IMR-90 (cell line): ENCODE data around the gene PAX5. TPM values are rescaled to one million over a fixed set of nuclear protein-coding genes. Genes with fewer than 3 reads are reported as not detected.

Experiments
- ATAC-seq: fragments of 200-7000 bp; cut with Tn5 transposase; 2 replicates; pipeline ENCODE4 v1.9.1; 2020; ENCODE audit warnings: low read depth, mild to moderate bottlenecking, moderate library complexity
- BruUV-seq: library from RNA; stranded (reverse); fragments of 400-500 nt; replicated peaks from 2 replicates; lab custom pipeline; 2021; lab: Mats Ljungman, UMichigan
- CTCF ChIA-PET: fragments of 300-600 bp; formaldehyde crosslinking; extraction: SDS; loops from one replicate; lab custom pipeline; 2021; ENCODE audit warnings: antibody characterized with exemption; lab: Yijun Ruan, JAX
- POLR2A ChIA-PET: fragments of 300-600 bp; sonication (Branson Sonifier 250); formaldehyde crosslinking; loops from one replicate; lab custom pipeline; 2022; ENCODE audit warnings: antibody characterized with exemption; ENCODE audit not compliant: unreplicated experiment; lab: Charles Lee
- DNase-seq: peaks from one replicate; pipeline ENCODE4 v3.0.0; 2013
- H2AFZ ChIP-seq: replicated peaks from 2 replicates; pipeline ENCODE3; 2013; ENCODE audit warnings: low read length, mild to moderate bottlenecking; ENCODE audit not compliant: poor library complexity
- H2AK5ac ChIP-seq: 2 replicates; pipeline ENCODE4 v1.6.1; 2013; ENCODE audit warnings: low read depth, low read length, inconsistent platforms
- H2AK9ac ChIP-seq: replicated peaks from 2 replicates; pipeline ENCODE3; 2013; ENCODE audit warnings: mild to moderate bottlenecking, low read depth, low read length, moderate library complexity; ENCODE audit not compliant: poor library complexity
- H2BK120ac ChIP-seq: 2 replicates; pipeline ENCODE4 v1.6.1; 2013; ENCODE audit warnings: low read depth, low read length, inconsistent platforms
- H2BK15ac ChIP-seq: 3 replicates; pipeline ENCODE4 v1.6.1; 2013; ENCODE audit warnings: low read depth, low read length, inconsistent platforms
- H2BK20ac ChIP-seq: 2 replicates; pipeline ENCODE4 v1.6.1; 2013; ENCODE audit warnings: low read depth, mild to moderate bottlenecking, inconsistent platforms, low read length, moderate library complexity
- H2BK5ac ChIP-seq: 2 replicates; pipeline ENCODE4 v1.6.1; 2013; ENCODE audit warnings: mild to moderate bottlenecking, low read depth, low read length, inconsistent platforms; ENCODE audit not compliant: poor library complexity, severe bottlenecking
- H3K14ac ChIP-seq: replicated peaks from 2 replicates; pipeline ENCODE4 v1.6.1; 2013; ENCODE audit warnings: low read depth, low read length, inconsistent platforms
- H3K18ac ChIP-seq: 2 replicates; pipeline ENCODE4 v1.6.1; 2013; ENCODE audit warnings: low read depth, low read length, control low read depth
- H3K23ac ChIP-seq: 2 replicates; pipeline ENCODE4 v1.6.1; 2013; ENCODE audit warnings: low read depth, low read length, inconsistent platforms
- H3K27ac ChIP-seq: 2 replicates; pipeline ENCODE4 v1.5.1; 2013; ENCODE audit warnings: mild to moderate bottlenecking, control low read depth, low read length; ENCODE audit not compliant: insufficient read depth
- H3K27me3 ChIP-seq: 2 replicates; pipeline ENCODE4 v1.6.1; 2013; ENCODE audit warnings: low read length; ENCODE audit not compliant: control insufficient read depth, insufficient read depth
- H3K36me3 ChIP-seq: 2 replicates; pipeline ENCODE4 v1.6.1; 2013; ENCODE audit warnings: low read length, mixed read lengths; ENCODE audit not compliant: control insufficient read depth, insufficient read depth
- H3K4ac ChIP-seq: 2 replicates; pipeline ENCODE4 v1.6.1; 2013; ENCODE audit warnings: low read depth, low read length, inconsistent platforms
- H3K4me1 ChIP-seq: 2 replicates; pipeline ENCODE4 v1.6.1; 2013; ENCODE audit warnings: low read length, mixed read lengths; ENCODE audit not compliant: control insufficient read depth, insufficient read depth
- H3K4me2 ChIP-seq: 2 replicates; pipeline ENCODE4 v1.6.1; 2013; ENCODE audit warnings: low read depth, mild to moderate bottlenecking, control low read depth, low read length, moderate library complexity
- H3K4me3 ChIP-seq: 2 replicates; pipeline ENCODE4 v1.5.1; 2013; ENCODE audit warnings: low read depth, mild to moderate bottlenecking, control low read depth, low read length, moderate library complexity; ENCODE audit not compliant: insufficient read depth
- H3K56ac ChIP-seq: 2 replicates; pipeline ENCODE4 v1.6.1; 2013; ENCODE audit warnings: low read length, inconsistent platforms; ENCODE audit not compliant: insufficient read depth; ENCODE audit errors: extremely low read depth
- H3K79me1 ChIP-seq, 2 experiments: 2 replicates each; pipeline ENCODE4 v1.6.1; 2013; ENCODE audit warnings: low read length in 2 of 2, inconsistent platforms in 1 of 2, low read depth in 1 of 2
- H3K9ac ChIP-seq: 2 replicates; pipeline ENCODE4 v1.6.1; 2013; ENCODE audit warnings: low read depth, low read length, control low read depth
- H3K9me1 ChIP-seq: 2 replicates; pipeline ENCODE4 v1.6.1; 2013; ENCODE audit warnings: low read length, inconsistent platforms; ENCODE audit not compliant: insufficient read depth
- H3K9me3 ChIP-seq: 2 replicates; pipeline ENCODE4 v1.6.1; 2013; ENCODE audit warnings: low read length; ENCODE audit not compliant: control insufficient read depth, insufficient read depth
- H4K20me1 ChIP-seq: 2 replicates; pipeline ENCODE4 v1.6.1; 2013; ENCODE audit warnings: low read length, inconsistent platforms; ENCODE audit not compliant: insufficient read depth
- H4K5ac ChIP-seq: 2 replicates; pipeline ENCODE4 v1.6.1; 2013; ENCODE audit warnings: mild to moderate bottlenecking, low read depth, low read length, control low read depth
- H4K8ac ChIP-seq, 2 experiments: 2 replicates each; pipeline ENCODE4 v1.6.1; 2013; ENCODE audit warnings: low read depth in 2 of 2, low read length in 2 of 2, control low read depth in 1 of 2, inconsistent platforms in 1 of 2
- H4K91ac ChIP-seq: 2 replicates; pipeline ENCODE4 v1.6.1; 2013; ENCODE audit warnings: low read depth, low read length, inconsistent platforms; ENCODE audit not compliant: insufficient read depth
- BHLHE40 ChIP-seq: fragments of 150-350 bp; IDR thresholded peaks from 2 replicates; pipeline ENCODE4 v1.6.1; 2016; ENCODE audit warnings: mild to moderate bottlenecking, low read depth, low read length
- CEBPB ChIP-seq: IDR thresholded peaks from 2 replicates; pipeline ENCODE4 v1.6.1; 2012; ENCODE audit warnings: low read depth, low read length, improper control_type of control experiment
- CHD1 ChIP-seq: IDR thresholded peaks from 2 replicates; pipeline ENCODE4 v1.6.1; 2012; ENCODE audit warnings: low read depth, low read length, improper control_type of control experiment
- FOS ChIP-seq: fragments of 150-350 bp; IDR thresholded peaks from 2 replicates; pipeline ENCODE4 v1.6.1; 2016; ENCODE audit warnings: low read depth, low read length
- MAFK ChIP-seq: IDR thresholded peaks from 2 replicates; pipeline ENCODE4 v1.6.1; 2012; ENCODE audit warnings: low read depth, low read length, improper control_type of control experiment
- MAZ ChIP-seq: IDR thresholded peaks from 2 replicates; pipeline ENCODE4 v1.6.1; 2012; ENCODE audit warnings: low read depth, mild to moderate bottlenecking, low read length, improper control_type of control experiment, moderate library complexity, borderline replicate concordance
- MXI1 ChIP-seq: IDR thresholded peaks from 2 replicates; pipeline ENCODE4 v1.6.1; 2012; ENCODE audit warnings: low read depth, mild to moderate bottlenecking, low read length, moderate library complexity, borderline replicate concordance
- NFE2L2 ChIP-seq: fragments of 150-350 bp; IDR thresholded peaks from 2 replicates; pipeline ENCODE4 v1.6.1; 2016; ENCODE audit warnings: low read depth, mild to moderate bottlenecking, low read length
- POLR2A ChIP-seq: IDR thresholded peaks from 2 replicates; pipeline ENCODE4 v1.6.1; 2012; ENCODE audit warnings: mild to moderate bottlenecking, low read depth, low read length
- RAD21 ChIP-seq: IDR thresholded peaks from 2 replicates; pipeline ENCODE4 v1.6.1; 2012; ENCODE audit warnings: low read length, improper control_type of control experiment
- RCOR1 ChIP-seq: IDR thresholded peaks from 2 replicates; pipeline ENCODE4 v1.6.1; 2012; ENCODE audit warnings: mild to moderate bottlenecking, low read length, improper control_type of control experiment; ENCODE audit not compliant: insufficient replicate concordance
- RFX5 ChIP-seq: IDR thresholded peaks from 2 replicates; pipeline ENCODE4 v1.8.0; 2012; ENCODE audit warnings: low read depth, mild to moderate bottlenecking, low read length, moderate library complexity
- SMC3 ChIP-seq: fragments of 150-350 bp; IDR thresholded peaks from 2 replicates; pipeline ENCODE4 v1.6.1; 2016; ENCODE audit warnings: low read depth, mild to moderate bottlenecking, antibody characterized with exemption, low read length, moderate library complexity
- WGBS, 2 experiments: methylation state at CpG; one replicate each; pipeline versions ENCODE4 v1.1.5 to v1.1.7; 2013; ENCODE audit warnings: missing lambda C conversion rate in 2 of 2; ENCODE audit not compliant: insufficient read length in 1 of 2; ENCODE audit errors: extremely low coverage in 2 of 2; 5-methylcytosine and 5-hydroxymethylcytosine counted together
- dilution Hi-C: fragments of 300-500 bp; cut with HindIII; formaldehyde crosslinking; loops from one replicate; pipeline ENCODE4 v1.14.3; 2018; ENCODE audit warnings: low sequenced_read_pairs; ENCODE audit not compliant: unreplicated experiment
- in situ Hi-C: fragments of 300-500 bp; cut with MboI; formaldehyde crosslinking; loops from 3 replicates; pipeline ENCODE4 v1.14.3; 2019; ENCODE audit warnings: low sequenced_read_pairs, inconsistent platforms, mixed read lengths
- intact Hi-C: fragments of 100-400 bp; cut with micrococcal nuclease; formaldehyde crosslinking; loops from 2 replicates; pipeline ENCODE4 v1.10.0; 2022
- polyA plus RNA-seq, 3 experiments: library from polyadenylated mRNA; depleted of rRNA; stranded (reverse); fragments of >200 nt; gene quantifications; 2 replicates each; pipeline ENCODE4 v1.2.3, GENCODE V29; 2012; ENCODE audit warnings: low replicate concordance in 1 of 3
- total RNA-seq: library from RNA; depleted of rRNA; stranded (reverse); fragments of >200 nt; gene quantifications from 2 replicates; pipeline ENCODE4 v1.2.3, GENCODE V29; 2012
- TF ChIP-seq, protein P1 (sequence below): fragments of 150-350 bp; IDR thresholded peaks from 2 replicates; pipeline ENCODE4 v1.6.1; 2016; ENCODE audit warnings: low read depth, mild to moderate bottlenecking, low read length, moderate library complexity, borderline replicate concordance
- TF ChIP-seq, protein P2 (sequence below): conservative IDR thresholded peaks from 2 replicates; pipeline ENCODE4 v1.5.1; 2012; ENCODE audit warnings: mild to moderate bottlenecking, low read depth, low read length, improper control_type of control experiment

Gene PAX5
- total and polyA plus RNA-seq, 2 of the 4 experiments (the other 2 are of a cell fraction), result not detected

GRCh38 chr9:36961051-36961450 lies 73.0 kb downstream of the PAX5 start:
- H4K20me1 ChIP-seq, result no peaks in the 10 kb centered on the region
- no peak overlapping the region for H3K4me2 ChIP-seq
- no peak overlapping the region for H2BK5ac ChIP-seq
- no peak overlapping the region for H2BK20ac ChIP-seq
- intact Hi-C loops (no loop called here), in situ Hi-C loops (no loop called here), dilution Hi-C loops (no loop called here)
- H3K14ac ChIP-seq, result no peak overlapping the region
- H4K91ac ChIP-seq, result no peak overlapping the region
- no peak for ATAC-seq
- H2AK9ac ChIP-seq, result no peak overlapping the region
- H2BK120ac ChIP-seq, result no peak overlapping the region
- H3K23ac ChIP-seq, result no peak overlapping the region
- no peak overlapping the region for H4K5ac ChIP-seq
- H3K56ac ChIP-seq, result no peak overlapping the region
- no peak overlapping the region for H3K27ac ChIP-seq
- H2BK15ac ChIP-seq, result no peak overlapping the region
- H3K9ac ChIP-seq, result no peak overlapping the region
- CTCF ChIA-PET, result no interaction called here
- H3K9me1 ChIP-seq, result no peaks in the 10 kb centered on the region
- DNase-seq, result no peak
- no peaks in the 10 kb centered on the region for H3K4me1 ChIP-seq
- no peaks in the 10 kb centered on the region for H3K36me3 ChIP-seq
- H3K9me3 ChIP-seq, result no peaks in the 10 kb centered on the region
- no peak overlapping the region for H2AFZ ChIP-seq
- no TSS peak for BruUV-seq
- no peak overlapping the region for H2AK5ac ChIP-seq
- POLR2A ChIA-PET, result interaction anchor here (0.6 kb wide), 1 partner anchor 25 kb away, joined by 3 read pairs; no protein-coding TSS in a partner anchor
- 20% methylated on average over 1 of the region's 4 CpGs; no CpG with 5 or more reads in 1 of the 2 experiments for WGBS, 2 experiments
- no peak overlapping the region for H3K4ac ChIP-seq
- TF ChIP-seq FOS (no peak), MXI1 (no peak), MAFK (no peak), RCOR1 (no peak), CHD1 (no peak), RAD21 (no peak), MAZ (no peak), NFE2L2 (no peak), SMC3 (no peak), BHLHE40 (no peak), POLR2A (no peak), CEBPB (no peak), RFX5 (no peak)
- TF ChIP-seq, protein P1, sequence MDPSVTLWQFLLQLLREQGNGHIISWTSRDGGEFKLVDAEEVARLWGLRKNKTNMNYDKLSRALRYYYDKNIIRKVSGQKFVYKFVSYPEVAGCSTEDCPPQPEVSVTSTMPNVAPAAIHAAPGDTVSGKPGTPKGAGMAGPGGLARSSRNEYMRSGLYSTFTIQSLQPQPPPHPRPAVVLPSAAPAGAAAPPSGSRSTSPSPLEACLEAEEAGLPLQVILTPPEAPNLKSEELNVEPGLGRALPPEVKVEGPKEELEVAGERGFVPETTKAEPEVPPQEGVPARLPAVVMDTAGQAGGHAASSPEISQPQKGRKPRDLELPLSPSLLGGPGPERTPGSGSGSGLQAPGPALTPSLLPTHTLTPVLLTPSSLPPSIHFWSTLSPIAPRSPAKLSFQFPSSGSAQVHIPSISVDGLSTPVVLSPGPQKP, result no peak
- TF ChIP-seq, protein P2, sequence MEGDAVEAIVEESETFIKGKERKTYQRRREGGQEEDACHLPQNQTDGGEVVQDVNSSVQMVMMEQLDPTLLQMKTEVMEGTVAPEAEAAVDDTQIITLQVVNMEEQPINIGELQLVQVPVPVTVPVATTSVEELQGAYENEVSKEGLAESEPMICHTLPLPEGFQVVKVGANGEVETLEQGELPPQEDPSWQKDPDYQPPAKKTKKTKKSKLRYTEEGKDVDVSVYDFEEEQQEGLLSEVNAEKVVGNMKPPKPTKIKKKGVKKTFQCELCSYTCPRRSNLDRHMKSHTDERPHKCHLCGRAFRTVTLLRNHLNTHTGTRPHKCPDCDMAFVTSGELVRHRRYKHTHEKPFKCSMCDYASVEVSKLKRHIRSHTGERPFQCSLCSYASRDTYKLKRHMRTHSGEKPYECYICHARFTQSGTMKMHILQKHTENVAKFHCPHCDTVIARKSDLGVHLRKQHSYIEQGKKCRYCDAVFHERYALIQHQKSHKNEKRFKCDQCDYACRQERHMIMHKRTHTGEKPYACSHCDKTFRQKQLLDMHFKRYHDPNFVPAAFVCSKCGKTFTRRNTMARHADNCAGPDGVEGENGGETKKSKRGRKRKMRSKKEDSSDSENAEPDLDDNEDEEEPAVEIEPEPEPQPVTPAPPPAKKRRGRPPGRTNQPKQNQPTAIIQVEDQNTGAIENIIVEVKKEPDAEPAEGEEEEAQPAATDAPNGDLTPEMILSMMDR, result no peak
- H3K4me3 ChIP-seq, result no peak overlapping the region
- H3K27me3 ChIP-seq, result peaks cover 41% of the 10 kb centered on the region
- no peaks in the 10 kb centered on the region for H3K79me1 ChIP-seq
- H4K8ac ChIP-seq, result no peak overlapping the region
- no peak overlapping the region for H3K18ac ChIP-seq
